UCSD-AML1 (cell line): ENCODE data around the gene KCNH2.
"Not testable (repeated sequence)": the region's sequence is repeated elsewhere in the genome, so short reads cannot be mapped to it uniquely, and the experiment has no call there.

ENCODE experiments used
- DNase-seq: peaks from one replicate; lab custom pipeline; 2025; ENCODE audit not compliant: unreplicated experiment; lab: John Stamatoyannopoulos, UW

The KCNH2 gene

DNA sequence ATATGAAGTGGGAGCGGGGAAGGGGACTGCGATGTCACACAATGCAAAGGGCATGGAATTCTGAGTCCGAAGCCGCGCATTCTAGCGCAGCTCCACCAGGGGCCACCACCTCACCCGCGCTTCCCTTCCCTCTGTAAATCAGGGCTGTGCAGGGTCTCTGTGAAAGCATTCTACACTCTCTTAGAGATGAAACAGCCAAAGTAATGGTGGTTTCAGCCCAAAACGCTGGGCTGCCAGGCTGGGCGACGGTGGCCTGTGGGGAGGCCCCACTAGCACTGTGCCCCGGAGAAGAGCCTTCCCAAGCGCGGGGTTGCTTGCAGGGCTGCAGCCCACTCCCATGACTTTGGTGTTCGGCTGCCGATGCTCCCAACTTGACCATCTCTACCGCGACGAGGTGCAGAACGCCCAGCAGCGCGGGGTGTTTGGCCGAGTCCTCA lies 34.8 kb upstream of the KCNH2 start:
- DNase-seq, result no peak

DNA sequence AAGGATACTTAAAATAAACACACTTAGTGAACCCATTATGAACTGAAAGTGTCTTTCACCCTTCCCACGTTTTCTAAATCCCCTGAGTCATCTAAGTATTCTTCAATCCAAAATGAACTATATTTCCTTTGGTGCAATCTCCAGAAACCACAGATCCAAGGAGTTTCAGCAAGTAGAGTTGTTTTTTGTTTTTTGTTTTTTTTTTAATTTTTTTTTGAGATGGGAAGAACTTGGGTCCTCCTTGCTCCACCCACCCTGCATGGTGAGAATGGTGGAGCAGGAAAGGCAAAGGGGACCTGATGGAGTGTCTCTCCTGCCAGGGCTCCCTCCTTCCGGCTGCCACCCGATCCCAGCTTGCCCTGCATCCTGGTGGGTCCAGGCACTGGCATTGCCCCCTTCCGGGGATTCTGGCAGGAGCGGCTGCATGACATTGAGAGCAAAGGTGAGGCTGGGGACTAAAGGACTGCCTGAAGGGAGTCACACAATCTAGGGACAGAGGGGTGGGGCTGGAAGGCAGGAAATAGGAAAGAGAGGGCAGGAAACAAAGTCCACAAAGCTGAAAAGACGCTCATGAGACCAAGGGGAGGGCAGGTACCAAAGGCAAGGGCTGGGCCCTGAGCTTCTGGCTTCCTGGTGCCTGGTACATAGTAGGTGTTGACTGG lies 34.0 kb upstream of the KCNH2 start:
- no peak for DNase-seq

DNA sequence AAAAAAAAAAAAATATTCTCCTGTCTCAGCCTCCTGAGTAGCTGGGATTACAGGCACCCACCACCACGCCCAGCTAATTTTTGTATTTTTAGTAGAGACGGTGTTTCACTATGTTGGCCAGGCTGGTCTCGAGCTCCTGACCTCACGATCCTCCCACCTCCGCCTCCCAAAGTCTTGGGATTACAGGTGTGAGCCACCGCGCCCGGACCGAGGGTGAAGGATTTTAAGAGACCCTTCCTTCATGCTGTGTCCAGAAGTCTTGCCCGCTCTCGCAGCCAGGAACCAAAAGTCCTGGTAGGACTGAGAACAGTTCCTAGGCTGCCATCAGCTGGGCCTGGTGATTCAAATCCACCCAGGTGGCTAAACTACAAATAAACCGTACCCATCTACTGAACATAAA lies 33.5 kb upstream of the KCNH2 start:
- DNase-seq, result not testable (repeated sequence)

DNA sequence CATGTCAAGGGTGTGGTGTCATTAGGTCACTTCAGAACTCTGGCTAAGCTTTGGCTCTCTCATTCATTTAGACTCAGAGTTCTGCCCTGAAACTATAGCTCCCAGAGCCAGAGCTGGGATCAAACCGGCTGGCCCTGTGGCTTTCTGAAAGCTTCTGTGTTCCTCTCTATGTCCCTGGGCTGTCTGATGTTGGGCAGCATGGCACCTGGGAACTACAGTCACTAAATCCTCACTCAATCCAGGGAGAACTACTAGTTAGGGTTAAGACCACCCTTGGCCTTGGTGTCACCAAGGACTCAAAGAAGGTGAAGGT lies 32.9 kb upstream of the KCNH2 start:
- no peak for DNase-seq

DNA sequence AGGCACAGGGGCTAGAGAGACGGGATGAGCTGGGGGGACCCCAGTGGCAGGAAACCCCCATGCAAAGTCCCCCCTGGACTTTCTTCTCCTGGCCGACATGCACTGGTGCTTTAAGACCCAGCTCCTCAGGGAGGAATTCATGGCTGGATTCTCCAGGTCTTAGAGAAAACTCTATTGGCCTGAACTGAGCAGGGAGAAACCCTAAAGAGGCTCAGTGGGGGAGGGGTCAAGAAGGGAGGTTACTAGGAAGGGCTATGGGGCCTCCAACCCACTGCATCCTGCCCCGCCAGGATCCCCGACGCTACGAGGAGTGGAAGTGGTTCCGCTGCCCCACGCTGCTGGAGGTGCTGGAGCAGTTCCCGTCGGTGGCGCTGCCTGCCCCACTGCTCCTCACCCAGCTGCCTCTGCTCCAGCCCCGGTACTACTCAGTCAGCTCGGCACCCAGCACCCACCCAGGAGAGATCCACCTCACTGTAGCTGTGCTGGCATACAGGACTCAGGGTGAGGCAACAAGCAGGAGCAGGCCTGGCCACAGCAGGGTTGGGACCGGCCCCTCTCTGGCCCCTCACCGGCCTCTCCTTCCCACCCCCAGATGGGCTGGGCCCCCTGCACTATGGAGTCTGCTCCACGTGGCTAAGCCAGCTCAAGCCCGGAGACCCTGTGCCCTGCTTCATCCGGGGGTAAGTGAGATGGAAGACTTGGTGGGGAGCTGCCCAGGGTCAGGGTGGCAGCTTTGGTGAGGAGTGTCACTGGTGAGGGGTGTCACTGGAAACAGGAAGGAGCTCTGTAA lies 32.4 kb upstream of the KCNH2 start:
- DNase-seq, result peak; percentile 51

DNA sequence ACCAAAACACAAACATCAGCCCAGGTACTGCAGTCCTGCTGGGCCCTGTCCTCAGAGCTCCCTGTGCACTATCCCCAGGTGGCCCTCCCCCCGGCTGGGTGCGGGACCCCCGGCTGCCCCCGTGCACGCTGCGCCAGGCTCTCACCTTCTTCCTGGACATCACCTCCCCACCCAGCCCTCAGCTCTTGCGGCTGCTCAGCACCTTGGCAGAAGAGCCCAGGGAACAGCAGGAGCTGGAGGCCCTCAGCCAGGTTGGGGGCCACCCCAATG lies 31.9 kb upstream of the KCNH2 start:
- DNase-seq, result no peak

DNA sequence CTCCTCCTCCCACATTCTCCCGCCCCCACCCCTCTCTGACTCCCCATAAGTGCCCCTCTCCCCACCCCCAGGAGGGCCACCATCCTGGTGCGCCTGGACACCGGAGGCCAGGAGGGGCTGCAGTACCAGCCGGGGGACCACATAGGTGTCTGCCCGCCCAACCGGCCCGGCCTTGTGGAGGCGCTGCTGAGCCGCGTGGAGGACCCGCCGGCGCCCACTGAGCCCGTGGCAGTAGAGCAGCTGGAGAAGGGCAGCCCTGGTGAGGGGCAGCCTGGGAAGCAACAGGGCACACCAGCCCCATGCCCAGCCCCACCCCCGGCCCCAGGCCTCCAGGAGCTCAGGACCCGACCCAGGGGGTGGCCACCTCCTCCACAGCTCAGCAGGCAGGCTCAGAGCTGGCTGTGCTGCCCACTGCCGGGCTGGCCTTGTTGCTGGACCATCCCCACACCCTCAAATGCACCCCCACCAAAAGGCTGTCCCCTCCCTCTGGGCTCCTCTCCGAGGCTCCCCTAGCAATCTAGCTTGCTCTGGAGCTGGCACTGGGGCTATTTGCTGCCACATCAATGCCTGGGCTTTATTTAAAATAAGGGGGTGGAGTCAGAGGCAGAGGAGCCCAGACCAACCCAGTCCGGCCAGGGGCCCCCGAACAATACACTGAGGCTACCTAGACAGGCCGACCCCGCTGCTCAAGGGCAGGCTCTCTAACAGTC lies 31.4 kb upstream of the KCNH2 start:
- DNase-seq, result no peak

DNA sequence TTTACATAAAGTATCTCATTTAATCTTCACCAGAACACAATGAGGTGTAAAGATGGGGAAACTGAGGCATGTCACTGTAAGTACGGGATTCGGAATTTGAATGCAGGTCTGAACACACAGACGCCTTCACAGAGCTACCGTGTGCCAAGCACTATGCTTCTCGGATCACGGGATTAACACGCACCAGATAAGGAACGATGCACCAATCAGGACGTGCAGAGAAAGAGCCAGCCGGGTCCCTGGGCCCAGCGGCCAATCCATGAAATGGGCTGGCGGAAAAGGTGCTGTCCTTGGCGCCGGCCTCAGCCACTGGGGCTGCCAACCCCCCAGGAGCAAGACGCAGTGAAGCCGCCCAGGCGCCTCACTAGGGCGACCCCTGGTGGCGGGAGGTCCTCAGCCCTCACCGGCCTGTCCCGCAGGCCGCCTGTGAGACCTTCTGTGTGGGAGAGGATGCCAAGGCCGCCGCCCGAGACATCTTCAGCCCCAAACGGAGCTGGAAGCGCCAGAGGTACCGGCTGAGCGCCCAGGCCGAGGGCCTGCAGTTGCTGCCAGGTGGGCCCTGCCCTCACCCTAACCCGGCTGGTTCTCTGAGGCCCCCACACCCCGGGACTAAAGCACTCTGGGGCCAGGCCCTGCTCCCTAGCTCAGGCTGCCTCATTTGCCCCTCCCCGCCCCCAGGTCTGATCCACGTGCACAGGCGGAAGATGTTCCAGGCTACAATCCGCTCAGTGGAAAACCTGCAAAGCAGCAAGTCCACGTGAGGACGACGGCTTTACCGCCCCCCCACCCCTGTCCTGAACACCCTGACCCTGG lies 30.6 kb upstream of the KCNH2 start:
- DNase-seq, result no peak

DNA sequence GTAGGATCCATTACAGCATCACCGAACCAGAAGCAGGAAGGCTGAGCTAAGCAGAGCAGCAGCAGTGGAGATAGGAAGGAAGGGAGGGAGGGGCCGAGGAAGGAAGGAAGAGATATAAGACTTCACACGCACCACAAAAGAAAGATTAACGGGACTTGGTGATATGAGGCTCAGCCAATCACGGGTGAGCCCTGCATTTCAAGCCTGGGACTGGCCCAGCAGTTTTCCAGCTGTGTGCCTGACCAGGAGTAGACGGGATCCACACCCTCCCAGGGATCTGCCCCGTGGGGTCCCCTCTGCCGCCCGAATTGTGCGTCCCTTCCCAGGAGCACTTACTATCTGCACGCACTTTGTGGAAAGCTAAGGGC lies 30.0 kb upstream of the KCNH2 start:
- DNase-seq, result peak; percentile 16

DNA sequence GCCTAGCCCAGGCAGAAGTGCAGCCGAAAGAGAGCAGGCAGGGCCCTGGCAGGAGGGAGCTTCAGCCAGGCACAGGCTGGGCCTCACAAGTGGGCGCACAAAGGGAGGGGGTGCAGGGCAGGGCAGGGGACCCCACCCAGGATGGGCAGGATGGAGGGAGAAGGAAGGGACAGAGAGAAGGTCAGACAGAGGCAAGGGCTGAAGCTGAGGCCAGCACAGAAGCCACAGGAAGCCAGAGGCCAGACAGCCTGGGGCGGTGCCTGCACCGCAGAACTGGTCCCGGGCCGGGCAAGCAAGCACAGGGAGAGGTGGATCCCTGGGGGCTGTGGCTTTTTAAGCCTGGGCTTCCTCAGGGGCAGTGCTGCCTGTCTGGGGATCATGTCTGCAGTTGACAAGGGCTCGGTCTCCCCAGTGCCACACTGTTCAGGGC lies 29.4 kb upstream of the KCNH2 start:
- DNase-seq, result peak; percentile 15

DNA sequence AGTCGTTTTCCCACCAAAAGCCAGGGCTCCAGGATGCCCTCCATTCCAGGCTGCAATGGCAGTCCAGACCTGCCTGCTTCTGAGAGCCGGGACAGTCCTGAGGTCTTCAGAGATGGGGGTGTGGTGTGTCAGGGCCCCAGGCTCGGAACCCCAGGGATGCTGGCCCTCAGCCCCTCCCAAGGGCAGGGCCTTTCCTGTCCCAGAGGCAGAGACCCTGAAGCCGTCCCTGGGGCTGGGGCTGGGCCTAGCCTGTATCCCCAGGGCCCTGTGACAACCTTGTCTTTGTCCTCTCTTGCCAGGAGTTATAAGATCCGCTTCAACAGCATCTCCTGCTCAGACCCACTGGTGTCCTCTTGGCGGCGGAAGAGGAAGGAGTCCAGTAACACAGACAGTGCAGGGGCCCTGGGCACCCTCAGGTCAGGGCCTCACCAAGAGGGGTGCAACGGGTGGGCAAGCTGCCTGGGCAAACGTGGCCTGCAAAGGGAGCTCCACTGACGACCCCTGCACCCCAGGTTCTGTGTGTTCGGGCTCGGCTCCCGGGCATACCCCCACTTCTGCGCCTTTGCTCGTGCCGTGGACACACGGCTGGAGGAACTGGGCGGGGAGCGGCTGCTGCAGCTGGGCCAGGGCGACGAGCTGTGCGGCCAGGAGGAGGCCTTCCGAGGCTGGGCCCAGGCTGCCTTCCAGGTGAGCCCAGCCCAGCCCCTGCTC lies 28.6 kb upstream of the KCNH2 start:
- no peak for DNase-seq

DNA sequence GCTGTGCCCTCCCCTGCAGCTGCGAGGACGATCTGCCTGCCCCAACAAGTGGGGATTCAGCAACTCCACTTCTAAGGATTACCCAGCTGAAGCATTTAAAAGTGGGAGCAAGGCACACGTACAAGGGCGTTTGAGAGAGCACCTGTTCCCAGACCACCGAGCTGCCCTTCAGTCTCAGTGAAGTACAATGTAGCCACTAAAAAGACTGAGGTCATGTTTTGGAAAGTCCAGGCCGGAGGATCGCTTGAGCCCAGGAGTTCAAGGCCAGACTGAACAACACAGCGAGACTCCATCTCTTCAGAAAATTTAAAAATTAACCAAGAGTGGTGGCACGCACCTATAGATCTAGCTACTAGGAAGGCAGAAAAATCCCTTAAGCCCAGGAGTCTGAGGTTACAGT lies 27.4 kb upstream of the KCNH2 start:
- no peak for DNase-seq

DNA sequence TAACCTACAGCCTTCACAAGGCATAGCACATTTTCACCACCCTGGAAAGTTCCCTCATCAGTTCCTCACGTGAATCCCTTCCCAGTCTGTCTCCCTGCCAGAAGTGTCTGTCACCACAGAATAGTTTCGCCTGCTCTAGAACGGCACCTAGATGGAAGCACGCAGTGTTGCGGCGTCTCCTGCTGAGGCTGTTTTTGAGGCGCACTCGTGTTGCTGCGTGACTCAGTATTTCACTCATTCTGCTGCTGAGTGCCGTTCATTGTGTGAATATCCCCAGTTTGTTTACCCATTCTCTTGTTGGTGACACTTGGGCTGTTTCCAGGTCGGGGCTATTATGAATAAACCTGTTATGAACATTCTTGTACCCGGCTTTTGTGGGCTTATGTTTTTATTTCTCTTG lies 25.5 kb upstream of the KCNH2 start:
- no peak for DNase-seq

DNA sequence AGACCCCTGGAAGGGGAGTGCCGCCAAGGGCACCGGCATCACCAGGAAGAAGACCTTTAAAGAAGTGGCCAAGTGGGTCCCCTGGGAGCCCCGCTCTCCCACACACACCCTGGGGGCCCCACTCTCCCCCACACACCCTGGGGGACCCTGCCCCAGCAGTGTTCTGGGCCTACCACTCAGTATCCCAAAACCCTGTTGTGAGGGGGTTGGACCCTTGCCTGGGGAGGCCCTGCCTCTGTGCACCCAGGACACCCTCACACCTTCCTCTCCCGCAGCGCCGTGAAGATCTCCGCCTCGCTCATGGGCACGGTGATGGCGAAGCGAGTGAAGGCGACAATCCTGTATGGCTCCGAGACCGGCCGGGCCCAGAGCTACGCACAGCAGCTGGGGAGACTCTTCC lies 23.4 kb upstream of the KCNH2 start:
- no peak for DNase-seq

DNA sequence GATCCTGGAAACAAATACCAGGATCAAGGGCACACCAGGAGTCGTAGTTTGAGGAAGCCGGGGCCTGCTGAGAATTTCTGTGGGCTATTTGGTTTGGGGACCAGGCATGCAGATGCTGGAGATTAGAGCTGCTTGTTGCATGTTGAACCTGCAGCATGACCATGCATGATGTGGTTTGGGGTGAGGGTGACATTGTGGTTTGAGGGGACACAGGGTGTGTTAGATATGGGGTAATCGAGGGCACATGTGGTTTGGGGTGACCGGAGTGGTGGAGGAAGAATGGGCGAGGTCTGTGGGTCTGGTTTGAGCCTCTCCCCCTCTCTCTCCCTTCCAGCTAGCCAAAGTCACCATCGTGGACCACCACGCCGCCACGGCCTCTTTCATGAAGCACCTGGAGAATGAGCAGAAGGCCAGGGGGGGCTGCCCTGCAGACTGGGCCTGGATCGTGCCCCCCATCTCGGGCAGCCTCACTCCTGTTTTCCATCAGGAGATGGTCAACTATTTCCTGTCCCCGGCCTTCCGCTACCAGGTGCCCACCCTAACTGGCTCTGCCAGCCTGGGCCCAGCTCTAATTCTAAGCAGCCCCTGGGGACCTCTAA lies 22.9 kb upstream of the KCNH2 start:
- DNase-seq, result no peak

DNA sequence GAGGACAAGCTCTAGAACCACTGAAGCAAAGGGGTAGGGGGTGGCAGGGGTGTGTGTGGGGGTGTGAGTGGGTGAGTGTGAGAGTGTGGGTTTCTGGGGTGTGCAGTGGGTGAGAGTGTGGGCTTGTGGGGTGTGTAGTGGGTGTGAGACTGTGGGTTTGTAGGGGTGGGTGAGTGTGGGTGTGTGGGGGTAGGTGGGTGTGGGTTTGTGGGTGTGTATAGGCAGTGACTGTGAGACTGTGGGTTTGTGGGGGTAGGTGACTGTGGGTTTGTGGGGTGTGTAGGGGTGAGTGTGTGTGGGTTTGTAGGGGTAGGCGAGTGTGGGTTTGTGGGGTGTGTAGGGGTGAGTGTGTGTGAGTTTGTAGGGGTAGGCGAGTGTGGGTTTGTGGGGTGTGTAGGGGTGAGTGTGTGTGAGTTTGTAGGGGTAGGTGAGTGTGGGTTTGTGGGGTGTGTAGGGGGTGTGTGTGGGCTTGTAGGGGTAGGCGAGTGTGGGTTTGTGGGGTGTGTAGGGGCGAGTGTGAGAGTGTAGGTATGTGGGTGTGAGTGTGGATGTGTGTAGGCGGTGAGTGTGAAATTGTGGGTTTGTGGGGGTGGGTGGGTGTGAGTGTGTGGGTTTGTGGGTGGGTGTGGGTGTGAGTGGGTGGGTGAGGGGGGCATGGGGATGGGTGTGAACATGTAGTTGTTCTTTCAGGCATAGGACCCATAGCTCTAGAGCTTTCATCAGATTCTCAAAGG lies 21.5 kb upstream of the KCNH2 start:
- DNase-seq, result no peak

DNA sequence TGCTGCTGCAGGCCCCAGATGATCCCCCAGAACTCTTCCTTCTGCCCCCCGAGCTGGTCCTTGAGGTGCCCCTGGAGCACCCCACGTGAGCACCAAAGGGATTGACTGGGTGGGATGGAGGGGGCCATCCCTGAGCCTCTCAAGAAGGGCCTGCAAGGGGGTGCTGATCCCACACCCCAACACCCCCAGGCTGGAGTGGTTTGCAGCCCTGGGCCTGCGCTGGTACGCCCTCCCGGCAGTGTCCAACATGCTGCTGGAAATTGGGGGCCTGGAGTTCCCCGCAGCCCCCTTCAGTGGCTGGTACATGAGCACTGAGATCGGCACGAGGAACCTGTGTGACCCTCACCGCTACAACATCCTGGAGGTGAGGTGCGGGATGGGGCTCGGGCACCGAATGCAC lies 20.9 kb upstream of the KCNH2 start:
- no peak for DNase-seq

DNA sequence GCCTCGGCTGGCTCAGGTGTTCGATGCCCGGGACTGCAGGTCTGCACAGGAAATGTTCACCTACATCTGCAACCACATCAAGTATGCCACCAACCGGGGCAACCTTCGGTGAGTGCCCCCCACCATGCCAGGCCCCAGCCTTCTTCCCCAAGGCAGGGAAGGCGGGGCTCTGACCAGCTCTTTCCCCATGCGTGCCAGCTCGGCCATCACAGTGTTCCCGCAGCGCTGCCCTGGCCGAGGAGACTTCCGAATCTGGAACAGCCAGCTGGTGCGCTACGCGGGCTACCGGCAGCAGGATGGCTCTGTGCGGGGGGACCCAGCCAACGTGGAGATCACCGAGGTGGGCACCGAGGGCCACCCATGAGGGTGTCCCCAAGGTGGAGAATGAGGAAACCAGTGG lies 20.2 kb upstream of the KCNH2 start:
- DNase-seq, result no peak

DNA sequence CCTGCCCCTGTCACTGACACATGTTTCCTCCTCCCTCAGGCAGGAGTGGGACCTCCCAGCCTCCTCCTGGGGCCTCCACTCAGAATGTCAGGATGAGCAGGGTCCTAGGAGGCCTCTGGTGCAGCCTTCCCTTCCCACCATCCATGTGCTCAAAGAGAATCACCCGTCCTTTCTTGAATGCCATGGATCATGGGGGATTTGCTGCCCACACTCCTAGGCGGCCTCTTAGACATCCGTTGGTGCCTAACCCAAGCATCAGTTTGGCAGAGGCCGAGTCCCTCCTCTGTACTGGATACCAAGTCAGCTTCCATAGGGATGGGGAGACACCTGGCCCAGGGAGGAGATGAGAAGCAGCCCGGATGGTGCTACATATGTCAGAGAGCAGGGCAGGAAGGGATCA lies 19.7 kb upstream of the KCNH2 start:
- no peak for DNase-seq

DNA sequence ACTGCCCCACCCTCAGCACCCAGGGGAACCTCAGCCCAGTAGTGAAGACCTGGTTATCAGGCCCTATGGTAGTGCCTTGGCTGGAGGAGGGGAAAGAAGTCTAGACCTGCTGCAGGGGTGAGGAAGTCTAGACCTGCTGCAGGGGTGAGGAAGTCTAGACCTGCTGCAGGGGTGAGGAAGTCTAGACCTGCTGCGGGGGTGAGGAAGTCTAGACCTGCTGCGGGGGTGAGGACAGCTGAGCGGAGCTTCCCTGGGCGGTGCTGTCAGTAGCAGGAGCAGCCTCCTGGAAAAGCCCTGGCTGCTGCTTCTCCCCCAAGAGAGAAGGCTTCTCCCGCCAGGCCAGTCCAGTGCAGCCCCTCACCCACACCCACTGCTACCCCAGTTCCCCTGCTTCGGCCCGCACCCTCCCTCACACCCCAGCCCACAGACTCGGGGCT lies 19.0 kb upstream of the KCNH2 start:
- no peak for DNase-seq
